ENCODE results near the gene AFP.

Gene AFP

DNA sequence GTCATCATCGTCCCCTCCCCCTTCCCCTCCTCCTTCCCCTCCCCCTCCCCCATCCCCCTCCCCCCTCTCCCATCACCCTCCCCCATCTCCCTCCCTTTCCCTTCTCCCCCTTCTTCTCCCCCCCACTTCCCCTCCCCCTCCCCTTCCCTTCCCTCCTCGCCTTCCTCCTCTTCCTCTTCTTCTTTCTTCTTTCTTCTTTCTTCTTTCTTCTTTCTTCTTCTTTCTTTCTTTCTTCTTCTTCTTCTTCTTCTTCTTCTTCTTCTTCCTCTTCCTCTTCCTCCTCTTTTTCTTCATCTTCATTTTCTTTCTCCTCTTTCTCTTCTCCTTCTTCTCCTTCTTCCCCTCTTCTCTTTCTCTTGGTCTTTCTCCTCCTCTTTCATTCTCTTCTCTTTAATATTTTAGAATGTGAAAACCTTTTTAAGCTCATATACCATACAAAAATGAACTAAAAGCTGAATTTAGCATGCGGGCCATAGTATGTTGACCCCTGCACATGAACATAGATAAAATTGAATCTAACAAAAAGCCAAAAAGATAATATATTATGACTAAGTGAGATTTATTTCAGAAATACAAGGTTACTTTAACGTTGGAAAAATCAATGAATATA lies 25.0 kb downstream of the AFP start:
- no peak for DNase-seq (ENCODE audit: low read depth)

DNA sequence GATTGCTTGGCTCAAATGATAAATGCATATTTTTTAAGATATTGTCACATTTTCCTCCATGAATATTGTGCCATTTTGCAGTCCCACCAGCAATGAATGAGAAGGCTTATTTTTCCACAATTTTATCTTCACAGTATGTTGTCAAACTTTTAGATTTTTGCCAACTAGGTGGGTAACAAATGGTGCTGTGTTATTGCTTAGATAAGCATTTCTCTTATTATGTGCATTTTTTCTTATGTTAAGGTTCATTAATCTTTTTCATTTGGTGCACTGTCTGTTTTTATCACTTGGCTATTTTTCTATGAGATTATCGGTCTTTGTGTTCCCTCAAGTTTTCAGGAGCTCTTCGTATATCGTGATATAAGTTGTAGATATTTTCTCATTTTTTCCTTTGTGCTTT lies 32.1 kb downstream of the AFP start:
- no peak for DNase-seq (ENCODE audit: low read depth)

DNA sequence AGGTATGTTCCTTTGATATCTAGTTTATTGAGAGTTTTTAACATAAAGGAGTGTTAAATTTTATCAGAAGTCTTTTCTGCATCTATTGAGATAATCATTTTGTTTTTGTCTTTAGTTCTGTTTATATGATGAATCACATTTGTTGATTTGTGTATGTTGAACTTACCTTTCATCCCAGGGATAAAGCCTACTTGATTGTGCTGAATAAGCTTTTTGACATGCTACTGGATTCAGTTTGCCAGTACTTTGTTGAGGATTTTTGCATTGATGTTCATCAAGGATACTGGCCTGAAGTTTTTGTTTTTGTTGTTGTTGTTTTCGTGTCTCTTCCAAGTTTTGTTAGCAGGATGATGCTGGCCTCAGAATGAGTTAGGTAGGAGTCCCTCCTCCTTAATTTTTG lies 34.7 kb downstream of the AFP start:
- no peak for DNase-seq (ENCODE audit: low read depth)

DNA sequence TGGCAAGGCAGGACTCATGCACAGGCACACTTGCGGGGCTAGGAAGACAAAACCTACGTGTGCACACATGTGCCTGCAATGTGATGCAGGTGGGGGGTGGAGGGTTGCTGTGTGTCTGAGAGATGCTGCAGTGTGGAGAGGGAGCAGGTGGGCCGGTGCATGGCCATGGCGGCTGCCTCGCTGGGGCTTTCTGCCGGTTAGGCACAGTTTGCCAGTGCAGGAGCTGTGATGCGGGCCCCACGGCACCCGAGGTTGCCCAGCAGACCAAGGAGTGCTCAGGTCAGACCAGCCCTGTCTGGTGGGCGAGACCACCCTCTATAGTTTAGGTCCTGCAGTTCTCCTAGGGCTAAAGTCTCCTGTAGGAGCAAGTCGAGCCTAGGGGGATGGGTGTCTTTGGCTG lies 41.2 kb downstream of the AFP start:
- no peak for DNase-seq (ENCODE audit: low read depth)

DNA sequence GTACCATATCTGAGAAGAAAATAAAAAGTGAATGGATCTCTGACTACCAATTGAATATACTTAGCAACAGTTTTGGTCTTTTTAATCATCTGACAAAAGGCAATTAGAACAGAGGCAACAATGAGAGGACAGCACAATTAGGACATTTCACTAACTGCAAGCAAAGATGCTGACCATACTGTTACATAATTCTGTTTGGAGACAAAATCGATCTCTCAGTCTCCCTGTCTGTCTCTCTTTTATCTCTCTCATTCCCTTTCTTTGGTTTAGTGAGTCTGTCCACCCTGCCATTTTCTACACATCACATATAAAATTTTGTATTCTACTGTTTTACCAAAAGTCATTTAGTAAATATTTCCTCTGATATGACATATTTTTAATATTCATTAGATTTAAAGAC lies 43.3 kb downstream of the AFP start:
- no peak for DNase-seq (ENCODE audit: low read depth)

DNA sequence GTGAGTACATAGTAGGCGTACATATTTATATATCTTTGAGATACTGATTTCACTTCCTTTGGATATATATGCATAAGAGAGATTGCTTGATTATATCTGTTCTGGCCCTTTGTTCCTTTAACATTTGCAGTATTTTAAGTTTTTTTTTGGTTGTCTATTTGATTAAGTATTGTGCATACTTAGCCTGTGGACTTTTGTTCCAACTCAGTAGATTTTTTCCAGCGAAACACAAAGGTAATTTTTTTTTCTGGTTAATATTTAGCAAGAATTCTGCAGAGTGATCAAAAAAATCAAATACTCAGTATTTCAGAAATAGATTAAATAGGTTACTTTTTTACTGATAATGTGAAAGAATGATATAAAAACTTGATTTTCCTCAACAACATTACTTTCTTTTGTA lies 45.3 kb downstream of the AFP start, which contains the start of gene AFM:
AFM (plus strand) TSS at position 388 of the 400 bp plus-strand sequence. CDS start 31 bp downstream, outside the sequence.
- DNase-seq (ENCODE audit: low read depth), result no peak

DNA sequence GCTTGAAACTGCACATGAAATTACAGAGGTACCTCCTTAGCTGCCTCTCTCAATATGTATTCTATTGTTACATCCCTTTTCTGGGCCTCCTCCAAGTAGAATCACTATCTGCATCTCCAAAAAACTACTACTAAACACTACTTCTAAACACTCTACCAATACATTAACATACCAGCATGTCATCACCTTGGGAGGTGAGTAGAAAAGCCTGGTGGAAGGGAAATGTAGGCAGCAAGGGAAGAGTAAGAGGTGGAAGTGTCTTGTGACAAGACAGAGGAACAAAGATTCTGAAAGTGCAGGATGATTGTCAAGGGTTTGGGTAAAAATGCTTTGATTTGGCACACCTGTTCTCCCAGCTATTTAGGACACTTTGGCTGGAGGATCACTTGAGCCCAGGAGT lies 49.1 kb downstream of the AFP start:
- no peak for DNase-seq (ENCODE audit: low read depth)

DNA sequence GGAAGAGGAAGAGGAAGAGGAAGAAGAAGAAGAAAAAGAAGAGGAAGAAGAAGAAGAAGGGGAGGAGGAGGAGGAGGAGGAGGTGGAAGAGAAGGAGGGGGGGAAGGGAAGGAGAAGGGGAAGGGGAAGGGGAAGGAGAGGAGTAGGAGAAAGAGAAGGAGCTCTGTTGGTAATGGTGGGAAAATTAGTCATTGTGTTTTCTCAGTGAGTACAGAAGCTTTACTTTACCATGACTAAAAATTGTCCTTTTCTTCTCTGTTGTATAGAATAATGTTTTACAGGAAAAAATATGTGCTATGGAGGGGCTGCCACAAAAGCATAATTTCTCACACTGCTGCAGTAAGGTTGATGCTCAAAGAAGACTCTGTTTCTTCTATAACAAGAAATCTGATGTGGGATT lies 49.6 kb downstream of the AFP start:
- DNase-seq (ENCODE audit: low read depth), result no peak

DNA sequence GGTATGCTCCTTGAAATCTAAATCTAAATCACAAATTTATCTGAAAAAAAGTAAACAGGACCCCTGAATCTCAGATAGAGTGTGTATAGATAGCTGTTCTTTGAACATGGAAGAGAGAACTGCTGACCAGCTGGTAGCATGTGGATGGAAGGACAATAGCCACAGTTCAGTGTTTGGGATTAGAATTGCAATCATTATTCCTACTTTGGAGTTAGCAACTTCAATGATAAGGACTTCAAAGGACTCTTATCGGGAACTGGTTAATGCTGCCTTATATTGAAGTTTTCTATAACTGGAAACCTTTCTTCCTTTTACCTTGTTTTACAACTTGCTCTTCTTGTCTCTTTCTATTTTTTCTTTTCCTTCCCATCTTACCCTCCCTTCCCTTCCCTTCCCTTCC lies 50.5 kb downstream of the AFP start:
- no peak for DNase-seq (ENCODE audit: low read depth)

- no peak for DNase-seq (ENCODE audit: low read depth)
These were observed 51.2 kb downstream of the AFP start for GRCh38 chr4:73487233-73487632.

GRCh38 chr4:73499996-73500765 lies 64.2 kb downstream of the AFP start:
- no peak for DNase-seq (ENCODE audit: low read depth)

- DNase-seq (ENCODE audit: low read depth), result no peak
These were observed 65.7 kb downstream of the AFP start for GRCh38 chr4:73501664-73502265.

- DNase-seq (ENCODE audit: low read depth), result no peak
These were observed 69.5 kb downstream of the AFP start for GRCh38 chr4:73505567-73505966.

Data from GM04504 (cell line).